HepG2 (cell line): ENCODE measurements around the gene SH3YL1. TPM values are rescaled to one million over a fixed set of nuclear protein-coding genes. Genes with fewer than 3 reads are reported as not detected.

Experiments used
- ATAC-seq: fragments of 200-7000 bp; cut with Tn5 transposase; 3 replicates; pipeline ENCODE4 v1.9.1; 2020; ENCODE audit warnings: mild to moderate bottlenecking, moderate library complexity
- BruUV-seq: library from RNA; stranded (reverse); fragments of 400-500 nt; replicated peaks from 2 replicates; lab custom pipeline; 2021; lab: Mats Ljungman, UMichigan
- CTCF ChIA-PET: fragments of 300-600 bp; formaldehyde crosslinking; extraction: SDS; loops from one replicate; lab custom pipeline; 2021; ENCODE audit warnings: low total read pairs, inconsistent platforms, low intra/inter-chr PET ratio; lab: Yijun Ruan, JAX
- POLR2A ChIA-PET: fragments of 350-600 bp; sonication (Branson Sonifier 250); formaldehyde crosslinking; loops from one replicate; lab custom pipeline; 2020; ENCODE audit warnings: antibody characterized with exemption, inconsistent platforms; lab: Yijun Ruan, JAX
- DNase-seq: peaks from one replicate; pipeline ENCODE4 v3.0.0-alpha.2; 2015; ENCODE audit warnings: low spot score
- FAIRE-seq: peaks from 3 replicates; lab custom pipeline; 2011; peaks lifted over from hg19 to GRCh38; lab: Jason Lieb, UNC
- H2AFZ ChIP-seq: one replicate; pipeline ENCODE4 v1.6.1; 2011; ENCODE audit warnings: low read length, inconsistent platforms
- H3K27ac ChIP-seq: fragments of 300-600 bp; 3 replicates; pipeline ENCODE4 v1.8.0; 2011; ENCODE audit warnings: mixed run types, mild to moderate bottlenecking, mixed read lengths, low read length, inconsistent platforms; ENCODE audit not compliant: insufficient read depth; ENCODE audit errors: extremely low read length
- H3K27me3 ChIP-seq, 2 experiments: fragments of 200-600 bp in 1 of 2; 2 replicates in 1 of 2; 3 replicates in 1 of 2; pipeline versions ENCODE4 v1.6.0 to v1.8.0; 2011; ENCODE audit warnings: low read length in 2 of 2, mild to moderate bottlenecking in 2 of 2, moderate library complexity in 2 of 2, inconsistent platforms in 1 of 2; ENCODE audit not compliant: insufficient read depth in 2 of 2, control insufficient read depth in 1 of 2
- H3K36me3 ChIP-seq, 2 experiments: fragments of 200-600 bp in 1 of 2; replicated peaks in 1 of 2; 2 replicates in 1 of 2; 3 replicates in 1 of 2; pipeline versions ENCODE4 v1.5.1 to v1.8.0; 2011; ENCODE audit warnings: low read length in 2 of 2, inconsistent platforms in 1 of 2; ENCODE audit not compliant: insufficient read depth in 2 of 2, control insufficient read depth in 1 of 2
- H3K4me1 ChIP-seq: 2 replicates; pipeline ENCODE4 v1.5.1; 2012; ENCODE audit warnings: low read length, inconsistent platforms; ENCODE audit not compliant: insufficient read depth
- H3K4me2 ChIP-seq: 2 replicates; pipeline ENCODE4 v1.6.0; 2011; ENCODE audit warnings: low read depth, low read length, inconsistent platforms
- H3K4me3 ChIP-seq, 3 experiments: fragments of 200-600 bp in 1 of 3; sonication (generic), shearing (Covaris generic) in 1 of 3; replicated peaks in 1 of 3; 2 replicates each; pipeline ENCODE4 v1.5.1; 2011 to 2016; ENCODE audit warnings: low read length in 3 of 3, inconsistent platforms in 2 of 3, low read depth in 2 of 3, mild to moderate bottlenecking in 2 of 3, control low read depth in 1 of 3, mixed read lengths in 1 of 3; ENCODE audit not compliant: insufficient read depth in 1 of 3
- H3K79me2 ChIP-seq: one replicate; pipeline ENCODE4 v1.6.1; 2011; ENCODE audit warnings: low read length, inconsistent platforms; ENCODE audit not compliant: insufficient read depth
- H3K9ac ChIP-seq: 2 replicates; pipeline ENCODE4 v1.6.0; 2011; ENCODE audit warnings: mild to moderate bottlenecking, low read depth, low read length, inconsistent platforms; ENCODE audit not compliant: insufficient read depth
- H3K9me3 ChIP-seq: 2 replicates; pipeline ENCODE4 v1.5.1; 2012; ENCODE audit warnings: mild to moderate bottlenecking, low read length
- H4K20me1 ChIP-seq: 2 replicates; pipeline ENCODE4 v1.6.0; 2011; ENCODE audit warnings: inconsistent platforms, mild to moderate bottlenecking, low read length, moderate library complexity; ENCODE audit not compliant: insufficient read depth
- CBX5 ChIP-seq: sonication (generic); formaldehyde crosslinking; IDR thresholded peaks from 2 replicates; pipeline ENCODE4 v1.4.0; 2020; ENCODE audit warnings: missing genetic modification reagents, borderline replicate concordance
- MXD4 ChIP-seq: IDR thresholded peaks from 2 replicates; pipeline ENCODE4 v1.6.1; 2016; ENCODE audit warnings: mild to moderate bottlenecking, missing biosample characterization, missing genetic modification reagents
- RBAK ChIP-seq: sonication (generic); formaldehyde crosslinking; IDR thresholded peaks from 2 replicates; pipeline ENCODE4 v1.5.1; 2020; ENCODE audit warnings: mild to moderate bottlenecking, missing genetic modification reagents
- TBX2 ChIP-seq: sonication (generic); formaldehyde crosslinking; IDR thresholded peaks from 2 replicates; pipeline ENCODE4 v1.5.0; 2020; ENCODE audit warnings: missing genetic modification reagents, mild to moderate bottlenecking, borderline replicate concordance
- ZNF317 ChIP-seq: sonication (generic); formaldehyde crosslinking; IDR thresholded peaks from 2 replicates; pipeline ENCODE4 v1.5.0; 2020; ENCODE audit warnings: mild to moderate bottlenecking, missing genetic modification reagents
- ZNF724P ChIP-seq: sonication (generic); formaldehyde crosslinking; IDR thresholded peaks from 2 replicates; pipeline ENCODE4 v1.8.0; 2022; ENCODE audit warnings: missing genetic modification reagents, borderline replicate concordance
- ZNF883 ChIP-seq: sonication (generic); formaldehyde crosslinking; IDR thresholded peaks from 2 replicates; pipeline ENCODE4 v1.5.1; 2020; ENCODE audit warnings: mild to moderate bottlenecking, missing genetic modification reagents; ENCODE audit errors: not compliant biosample characterization
- WGBS: methylation state at CpG from one replicate; pipeline ENCODE4 v1.1.6; 2017; ENCODE audit warnings: low lambda C conversion rate; 5-methylcytosine and 5-hydroxymethylcytosine counted together
- in situ Hi-C: cut with HindIII; loops from 2 replicates; pipeline ENCODE4 v1.10.0; 2017; ENCODE audit warnings: low pct_unique_long_range_greater_than_20kb; ENCODE audit not compliant: extremely low pct_ligation_motif_present
- intact Hi-C: fragments of 100-400 bp; cut with micrococcal nuclease; formaldehyde crosslinking; loops from one replicate; pipeline ENCODE4 v1.10.0; 2022; ENCODE audit not compliant: unreplicated experiment
- polyA plus RNA-seq, 8 experiments: library from polyadenylated mRNA; depleted of rRNA in 3 of 8; stranded (reverse) in 7 of 8; unstranded in 1 of 8; fragments of >200 nt; fragmentation: Illumina TruSeq in 4 of 8; extraction: Trizol in 4 of 8; gene quantifications; 2 replicates each; pipeline versions ENCODE4 v1.2.1 to v1.2.3, GENCODE V29; 2011 to 2016; ENCODE audit warnings: low read depth in 4 of 8, missing spikeins in 1 of 8, mixed read lengths in 1 of 8; ENCODE audit not compliant: insufficient read depth in 1 of 8
- total RNA-seq, 5 experiments: library from RNA; depleted of rRNA; stranded (reverse); fragments of >200 nt; fragmentation: Illumina TruSeq; extraction: Trizol; gene quantifications; 2 replicates each; pipeline ENCODE4 v1.2.3, GENCODE V29; 2016; ENCODE audit warnings: low read depth in 1 of 5
- TF ChIP-seq, protein P1 (sequence below): sonication (generic); formaldehyde crosslinking; IDR thresholded peaks from 2 replicates; pipeline ENCODE4 v1.5.0; 2020; ENCODE audit warnings: mild to moderate bottlenecking, missing genetic modification reagents
- TF ChIP-seq, protein P2 (sequence below), 2 experiments: sonication (generic) in 1 of 2; formaldehyde crosslinking in 1 of 2; IDR thresholded peaks; 2 replicates each; pipeline versions ENCODE4 v1.4.0 to v1.6.1; 2016 to 2020; ENCODE audit warnings: borderline replicate concordance in 1 of 2, low read depth in 1 of 2, mild to moderate bottlenecking in 1 of 2, missing genetic modification reagents in 1 of 2
- TF ChIP-seq, protein P3 (sequence below): sonication (generic); formaldehyde crosslinking; IDR thresholded peaks from 2 replicates; pipeline ENCODE4 v1.5.0; 2020; ENCODE audit warnings: missing genetic modification reagents
- TF ChIP-seq, protein P4 (sequence below), 2 experiments: IDR thresholded peaks; 2 replicates each; pipeline ENCODE4 v1.6.1; 2011 to 2012; ENCODE audit warnings: low read length in 2 of 2, borderline replicate concordance in 1 of 2, low read depth in 1 of 2, mild to moderate bottlenecking in 1 of 2, moderate library complexity in 1 of 2

SH3YL1 gene
- total and polyA plus RNA-seq, 2 of the 13 experiments (the other 11 are each of a cell fraction or from before 2014, with no cell fraction given) = 13.0 to 48.2 TPM

DNA sequence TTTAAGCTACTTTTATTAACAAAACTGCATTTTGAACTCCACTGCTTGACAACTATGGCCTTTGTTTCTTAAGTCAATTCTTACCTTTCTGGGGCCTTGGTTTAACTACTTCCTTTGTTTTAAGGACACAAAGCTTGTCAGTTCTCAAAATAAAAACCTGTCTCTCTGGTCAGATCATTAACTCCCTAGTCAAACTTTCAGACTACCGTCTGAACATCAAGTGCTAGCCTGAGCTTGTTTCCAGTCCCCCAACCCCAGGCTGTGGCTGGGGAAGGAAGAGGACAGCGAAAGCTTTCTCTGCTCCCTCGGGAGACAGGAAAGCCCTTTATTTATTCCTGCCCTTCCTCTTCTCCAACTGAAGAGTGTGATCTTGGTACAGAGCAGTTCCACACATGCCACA is 1.7 kb downstream of the SH3YL1 start:
- Histone ChIP-seq H3K4me2 (peak overlapping the region; percentile 98), H3K4me3 (peak overlapping the region; percentile 9 to 99 (median 22); a peak in 5 of 6 replicates), H3K79me2 (peaks cover 29% of the 10 kb centered on the region), H3K9me3 (peaks cover 5% of the 10 kb centered on the region; the same call in 1 of the 2 replicates), H2AFZ (no peak overlapping the region), H3K27me3 (peaks cover 0 to 5% of the 10 kb centered on the region in 2 experiments; a peak in 1 of 5 replicates), H3K36me3 (no peaks in the 10 kb centered on the region), H3K4me1 (peaks cover 75% of the 10 kb centered on the region), H3K9ac (peak overlapping the region; percentile 61), H3K27ac (peak overlapping the region; percentile 84), H4K20me1 (peaks cover 15% of the 10 kb centered on the region)
- ATAC-seq (0 out of 3 replicates have a peak, but pooled peaks have one; percentile 2), FAIRE-seq (peak; percentile 12), DNase-seq (peak; percentile 74)
- POLR2A ChIA-PET = interaction anchor here (1.5 to 11.0 kb wide), 8 partner anchors 8 to 414 kb away, joined by 4 to 156 read pairs (median 10); partner anchors contain the start of genes ALKAL2 and TMEM18
- in situ Hi-C loops = no loop called here
- no TSS peak for BruUV-seq
- WGBS = 2% methylated on average over 3 of the region's 3 CpGs
- intact Hi-C loops = no loop called here
- CTCF ChIA-PET = interaction anchor here (1.2 kb wide), 1 partner anchor 16 kb away, joined by 3 read pairs; no protein-coding TSS in a partner anchor
- TF ChIP-seq, protein P1, sequence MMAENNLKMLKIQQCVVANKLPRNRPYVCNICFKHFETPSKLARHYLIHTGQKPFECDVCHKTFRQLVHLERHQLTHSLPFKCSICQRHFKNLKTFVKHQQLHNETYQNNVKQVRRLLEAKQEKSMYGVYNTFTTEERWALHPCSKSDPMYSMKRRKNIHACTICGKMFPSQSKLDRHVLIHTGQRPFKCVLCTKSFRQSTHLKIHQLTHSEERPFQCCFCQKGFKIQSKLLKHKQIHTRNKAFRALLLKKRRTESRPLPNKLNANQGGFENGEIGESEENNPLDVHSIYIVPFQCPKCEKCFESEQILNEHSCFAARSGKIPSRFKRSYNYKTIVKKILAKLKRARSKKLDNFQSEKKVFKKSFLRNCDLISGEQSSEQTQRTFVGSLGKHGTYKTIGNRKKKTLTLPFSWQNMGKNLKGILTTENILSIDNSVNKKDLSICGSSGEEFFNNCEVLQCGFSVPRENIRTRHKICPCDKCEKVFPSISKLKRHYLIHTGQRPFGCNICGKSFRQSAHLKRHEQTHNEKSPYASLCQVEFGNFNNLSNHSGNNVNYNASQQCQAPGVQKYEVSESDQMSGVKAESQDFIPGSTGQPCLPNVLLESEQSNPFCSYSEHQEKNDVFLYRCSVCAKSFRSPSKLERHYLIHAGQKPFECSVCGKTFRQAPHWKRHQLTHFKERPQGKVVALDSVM (CRISPR knock-in tag) = no peak
- no peak for TF ChIP-seq MXD4
- TF ChIP-seq, protein P2, sequence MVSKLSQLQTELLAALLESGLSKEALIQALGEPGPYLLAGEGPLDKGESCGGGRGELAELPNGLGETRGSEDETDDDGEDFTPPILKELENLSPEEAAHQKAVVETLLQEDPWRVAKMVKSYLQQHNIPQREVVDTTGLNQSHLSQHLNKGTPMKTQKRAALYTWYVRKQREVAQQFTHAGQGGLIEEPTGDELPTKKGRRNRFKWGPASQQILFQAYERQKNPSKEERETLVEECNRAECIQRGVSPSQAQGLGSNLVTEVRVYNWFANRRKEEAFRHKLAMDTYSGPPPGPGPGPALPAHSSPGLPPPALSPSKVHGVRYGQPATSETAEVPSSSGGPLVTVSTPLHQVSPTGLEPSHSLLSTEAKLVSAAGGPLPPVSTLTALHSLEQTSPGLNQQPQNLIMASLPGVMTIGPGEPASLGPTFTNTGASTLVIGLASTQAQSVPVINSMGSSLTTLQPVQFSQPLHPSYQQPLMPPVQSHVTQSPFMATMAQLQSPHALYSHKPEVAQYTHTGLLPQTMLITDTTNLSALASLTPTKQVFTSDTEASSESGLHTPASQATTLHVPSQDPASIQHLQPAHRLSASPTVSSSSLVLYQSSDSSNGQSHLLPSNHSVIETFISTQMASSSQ (IDR thresholded peaks at IDR 0.05; ENCODE audit: low read depth) = 0 out of 2 replicates have a peak, but pooled peaks have one; percentile 30
- TF ChIP-seq, protein P2 (CRISPR knock-in tag; IDR thresholded peaks at IDR 0.05; ENCODE audit: borderline replicate concordance) = no peak
- 0 out of 2 replicates have a peak, but pooled peaks have one; percentile 34 for TF ChIP-seq RBAK
- 0 out of 2 replicates have a peak, but pooled peaks have one; percentile 40 for TF ChIP-seq ZNF317
- peak; percentile 30; the same call in 1 of the 2 replicates for TF ChIP-seq TBX2 (CRISPR knock-in tag)
- TF ChIP-seq, protein P3, sequence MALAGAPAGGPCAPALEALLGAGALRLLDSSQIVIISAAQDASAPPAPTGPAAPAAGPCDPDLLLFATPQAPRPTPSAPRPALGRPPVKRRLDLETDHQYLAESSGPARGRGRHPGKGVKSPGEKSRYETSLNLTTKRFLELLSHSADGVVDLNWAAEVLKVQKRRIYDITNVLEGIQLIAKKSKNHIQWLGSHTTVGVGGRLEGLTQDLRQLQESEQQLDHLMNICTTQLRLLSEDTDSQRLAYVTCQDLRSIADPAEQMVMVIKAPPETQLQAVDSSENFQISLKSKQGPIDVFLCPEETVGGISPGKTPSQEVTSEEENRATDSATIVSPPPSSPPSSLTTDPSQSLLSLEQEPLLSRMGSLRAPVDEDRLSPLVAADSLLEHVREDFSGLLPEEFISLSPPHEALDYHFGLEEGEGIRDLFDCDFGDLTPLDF = no peak
- TF ChIP-seq ZNF883 (CRISPR knock-in tag) = peak; percentile 26
- TF ChIP-seq CBX5 (CRISPR knock-in tag) = 0 out of 2 replicates have a peak, but pooled peaks have one; percentile 32
- TF ChIP-seq, protein P4, sequence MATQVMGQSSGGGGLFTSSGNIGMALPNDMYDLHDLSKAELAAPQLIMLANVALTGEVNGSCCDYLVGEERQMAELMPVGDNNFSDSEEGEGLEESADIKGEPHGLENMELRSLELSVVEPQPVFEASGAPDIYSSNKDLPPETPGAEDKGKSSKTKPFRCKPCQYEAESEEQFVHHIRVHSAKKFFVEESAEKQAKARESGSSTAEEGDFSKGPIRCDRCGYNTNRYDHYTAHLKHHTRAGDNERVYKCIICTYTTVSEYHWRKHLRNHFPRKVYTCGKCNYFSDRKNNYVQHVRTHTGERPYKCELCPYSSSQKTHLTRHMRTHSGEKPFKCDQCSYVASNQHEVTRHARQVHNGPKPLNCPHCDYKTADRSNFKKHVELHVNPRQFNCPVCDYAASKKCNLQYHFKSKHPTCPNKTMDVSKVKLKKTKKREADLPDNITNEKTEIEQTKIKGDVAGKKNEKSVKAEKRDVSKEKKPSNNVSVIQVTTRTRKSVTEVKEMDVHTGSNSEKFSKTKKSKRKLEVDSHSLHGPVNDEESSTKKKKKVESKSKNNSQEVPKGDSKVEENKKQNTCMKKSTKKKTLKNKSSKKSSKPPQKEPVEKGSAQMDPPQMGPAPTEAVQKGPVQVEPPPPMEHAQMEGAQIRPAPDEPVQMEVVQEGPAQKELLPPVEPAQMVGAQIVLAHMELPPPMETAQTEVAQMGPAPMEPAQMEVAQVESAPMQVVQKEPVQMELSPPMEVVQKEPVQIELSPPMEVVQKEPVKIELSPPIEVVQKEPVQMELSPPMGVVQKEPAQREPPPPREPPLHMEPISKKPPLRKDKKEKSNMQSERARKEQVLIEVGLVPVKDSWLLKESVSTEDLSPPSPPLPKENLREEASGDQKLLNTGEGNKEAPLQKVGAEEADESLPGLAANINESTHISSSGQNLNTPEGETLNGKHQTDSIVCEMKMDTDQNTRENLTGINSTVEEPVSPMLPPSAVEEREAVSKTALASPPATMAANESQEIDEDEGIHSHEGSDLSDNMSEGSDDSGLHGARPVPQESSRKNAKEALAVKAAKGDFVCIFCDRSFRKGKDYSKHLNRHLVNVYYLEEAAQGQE (IDR thresholded peaks at IDR 0.05; ENCODE audit: borderline replicate concordance in 1 of 2, low read depth in 1 of 2, low read length in 2 of 2) = peak in 1 of 2 experiments; percentile 25; a peak in 1 of 4 replicates
- TF ChIP-seq ZNF724P (CRISPR knock-in tag) = no peak
